D341Med (cell line): Measurements from ENCODE around the gene ZNF638.
A peak's percentile ranks its signal among the peaks of the same experiment; 100 is the strongest.
"Not testable (repeated sequence)": the region's sequence is repeated elsewhere in the genome, so short reads cannot be mapped to it uniquely, and the experiment has no call there.

Source experiments
- DNase-seq: peaks from one replicate; pipeline ENCODE4 v3.0.0; 2012; ENCODE audit warnings: low spot score

The ZNF638 gene

DNA sequence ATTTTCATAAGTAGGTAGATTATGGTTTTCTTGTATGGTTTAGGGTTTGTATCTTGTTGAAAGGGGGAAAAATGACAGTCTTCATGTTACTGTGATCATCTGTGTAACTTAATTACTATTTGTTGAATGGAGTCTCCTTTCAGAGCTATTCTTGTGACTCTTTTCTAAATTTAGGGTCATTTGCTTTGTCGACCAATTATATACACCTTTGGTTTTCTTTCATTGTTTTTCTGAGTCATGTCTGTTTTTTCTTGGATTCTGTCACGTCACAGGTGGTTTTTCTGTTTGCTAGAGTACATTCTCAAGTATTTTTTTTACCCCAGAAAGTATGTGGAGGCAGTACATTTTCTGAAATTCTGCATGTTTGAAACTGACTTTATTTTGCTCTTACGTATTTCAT, 78.0 kb downstream of the ZNF638 start:
- DNase-seq: no peak

DNA sequence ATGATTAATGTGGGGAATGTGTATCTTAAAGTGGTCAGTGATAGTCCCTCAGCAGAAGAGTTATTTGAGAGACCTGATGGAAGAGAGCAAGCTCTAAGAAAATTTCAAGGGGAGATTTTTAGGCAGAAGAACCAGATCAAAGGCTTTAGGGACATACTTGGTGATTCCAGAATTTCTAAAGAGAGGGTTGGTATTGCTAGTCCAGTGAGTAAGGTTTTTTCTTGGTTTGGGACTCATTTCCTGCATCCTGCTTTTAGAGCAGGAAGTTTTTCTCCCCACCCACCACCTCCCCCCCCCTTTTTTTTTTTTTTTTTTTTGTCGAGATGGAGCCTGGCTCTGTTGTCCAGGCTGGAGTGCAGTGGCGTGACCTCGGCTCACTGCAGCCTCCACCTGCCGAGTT, 79.1 kb downstream of the ZNF638 start:
- no peak for DNase-seq

DNA sequence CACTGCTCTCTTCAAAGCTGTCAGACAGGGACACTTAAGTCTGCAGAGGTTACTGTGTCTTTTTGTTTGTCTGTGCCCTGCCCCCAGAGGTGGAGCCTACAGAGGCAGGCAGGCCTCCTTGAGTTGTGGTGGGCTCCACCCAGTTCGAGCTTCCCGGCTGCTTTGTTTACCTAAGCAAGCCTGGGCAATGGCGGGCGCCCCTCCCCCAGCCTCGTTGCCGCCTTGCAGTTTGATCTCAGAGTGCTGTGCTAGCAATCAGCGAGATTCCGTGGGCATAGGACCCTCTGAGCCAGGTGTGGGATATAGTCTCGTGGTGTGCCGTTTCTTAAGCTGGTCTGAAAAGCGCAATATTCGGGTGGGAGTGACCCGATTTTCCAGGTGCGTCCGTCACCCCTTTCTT, 85.3 kb downstream of the ZNF638 start:
- DNase-seq: not testable (repeated sequence)

DNA sequence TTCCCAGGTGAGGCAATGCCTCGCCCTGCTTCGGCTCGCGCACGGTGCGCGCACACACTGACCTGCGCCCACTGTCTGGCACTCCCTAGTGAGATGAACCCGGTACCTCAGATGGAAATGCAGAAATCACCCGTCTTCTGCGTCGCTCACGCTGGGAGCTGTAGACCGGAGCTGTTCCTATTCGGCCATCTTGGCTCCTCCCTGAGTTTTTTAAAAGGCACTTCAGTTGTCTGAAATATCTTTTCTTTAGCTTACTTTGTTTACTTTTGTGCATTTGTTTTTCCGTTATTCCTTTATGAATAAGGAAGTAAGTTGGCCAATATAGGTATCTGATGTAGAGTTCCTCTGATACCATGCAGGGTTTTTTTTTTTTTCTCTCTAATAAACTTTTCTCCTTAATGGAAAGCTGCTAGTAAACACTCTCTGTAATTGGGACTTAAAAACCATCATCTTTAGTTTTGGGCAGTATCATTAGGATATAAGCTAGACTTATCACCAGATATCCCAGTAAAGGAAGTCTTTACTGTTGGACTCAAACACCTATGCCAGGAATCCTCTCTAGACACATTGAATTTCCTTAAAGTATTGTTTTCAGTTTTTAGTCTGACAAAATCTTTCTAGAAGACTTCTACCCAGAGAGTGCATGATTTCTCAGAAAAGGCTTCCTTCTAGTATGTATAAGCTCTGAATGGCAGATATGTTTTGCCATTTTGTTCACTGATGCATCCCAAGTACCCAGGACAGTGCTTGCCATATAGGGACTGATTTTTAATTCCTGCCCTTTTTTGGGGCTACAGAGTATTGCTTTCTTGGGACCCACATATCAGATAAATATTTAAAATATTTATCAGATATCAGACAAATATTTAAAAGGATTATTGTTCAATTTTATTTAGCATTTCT, 86.0 kb downstream of the ZNF638 start:
- DNase-seq: no peak

DNA sequence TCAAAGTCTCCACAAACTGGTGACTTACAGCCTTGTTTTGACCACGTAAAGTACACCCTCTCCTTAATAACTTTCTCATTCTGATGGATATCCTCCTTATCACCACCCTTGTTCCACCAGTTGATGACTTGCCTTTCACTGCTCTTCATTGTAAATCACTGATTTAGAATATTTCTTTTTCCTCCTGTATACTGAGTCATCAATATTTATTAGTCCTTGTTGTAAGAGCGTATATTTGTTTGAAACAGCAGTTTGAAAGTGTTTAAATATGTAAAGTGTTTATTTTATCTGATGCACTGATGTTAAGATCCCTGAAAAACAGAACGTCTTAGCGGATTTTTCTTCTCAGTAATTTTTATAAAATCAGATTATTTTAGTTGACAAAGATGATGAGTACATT, 87.6 kb downstream of the ZNF638 start:
- no peak for DNase-seq

- no peak for DNase-seq
Measured at GRCh38 chr2:71419976-71420375, 88.4 kb downstream of the ZNF638 start.

- DNase-seq: no peak
Measured at GRCh38 chr2:71422786-71423185, 91.2 kb downstream of the ZNF638 start.

GRCh38 chr2:71423817-71424420, 92.3 kb downstream of the ZNF638 start:
- DNase-seq: no peak

GRCh38 chr2:71426721-71427120, 95.1 kb downstream of the ZNF638 start:
- DNase-seq: no peak

- no peak for DNase-seq
Measured at GRCh38 chr2:71428472-71429383, 97.1 kb downstream of the ZNF638 start.

DNA sequence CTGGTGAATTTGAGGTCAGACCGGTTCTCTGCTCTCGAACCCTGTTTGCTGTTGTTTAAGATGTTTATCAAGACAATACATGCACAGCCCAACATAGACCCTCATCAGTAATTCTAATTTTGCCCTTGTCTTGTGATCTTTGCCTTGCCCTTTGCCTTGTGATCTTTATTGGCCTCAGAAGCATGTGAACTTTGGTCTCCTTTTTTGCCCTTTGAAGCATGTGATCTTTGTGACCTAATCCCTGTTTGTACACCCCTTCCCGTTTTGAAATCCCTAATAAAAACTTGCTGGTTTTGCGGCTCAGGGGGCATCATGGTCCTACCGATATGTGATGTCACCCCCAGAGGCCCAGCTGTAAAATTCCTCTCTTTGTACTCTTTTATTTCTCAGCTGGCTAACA, 113.6 kb downstream of the ZNF638 start:
- DNase-seq: not testable (repeated sequence)

- DNase-seq: no peak
Measured at GRCh38 chr2:71446505-71446904, 114.9 kb downstream of the ZNF638 start.

GRCh38 chr2:71449343-71449742, 117.8 kb downstream of the ZNF638 start:
- DNase-seq: no peak

- DNase-seq: no peak
Measured at GRCh38 chr2:71451705-71452104, 120.1 kb downstream of the ZNF638 start.

DNA sequence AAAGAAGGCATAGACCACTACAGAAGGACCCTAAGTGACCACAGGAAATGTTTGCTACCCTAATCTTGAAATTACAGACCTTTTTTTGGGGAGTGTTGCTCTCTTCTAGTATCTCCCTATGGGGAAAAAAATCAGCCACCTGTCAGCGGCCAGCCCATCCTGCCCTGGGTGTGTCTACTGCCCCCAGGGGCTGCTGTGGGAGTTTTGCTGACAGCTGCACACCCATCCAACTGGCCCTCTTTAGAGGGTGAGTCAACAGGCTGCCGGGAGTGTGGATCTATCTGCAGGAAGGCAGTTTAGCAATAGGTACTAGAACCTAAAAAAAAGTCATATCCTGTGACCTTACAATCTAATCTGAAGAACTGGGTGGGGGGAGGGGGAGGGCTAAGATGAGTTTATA, 121.0 kb downstream of the ZNF638 start:
- DNase-seq: peak; percentile 48

- DNase-seq: peak; percentile 47
Measured at GRCh38 chr2:71453404-71454220, 122.0 kb downstream of the ZNF638 start, which contains the start of gene DYSF. TSS of gene DYSF (plus strand) at chr2:71453561.

- DNase-seq: no peak
Measured at GRCh38 chr2:71454221-71455010, 122.8 kb downstream of the ZNF638 start.

GRCh38 chr2:71455011-71455740, 123.6 kb downstream of the ZNF638 start:
- DNase-seq: no peak

- DNase-seq: no peak
Measured at GRCh38 chr2:71455741-71456569, 124.4 kb downstream of the ZNF638 start.
